BLaER1 treated with 17β-estradiol and CSF1 and Interleukin-3, amounts not matched to agents 10 nM and 100 nM (cell line): ENCODE measurements around the gene SKOR2.
A peak's percentile ranks its signal among the peaks of the same experiment; 100 is the strongest.

Experiments
- H3K27ac ChIP-seq, 11 experiments: shearing (Covaris generic); formaldehyde crosslinking; 2 replicates each; pipeline ENCODE4 v1.8.1; 2022
- H3K27me3 ChIP-seq, 11 experiments: shearing (Covaris generic); formaldehyde crosslinking; 2 replicates each; pipeline ENCODE4 v1.8.1; 2022
- H3K36me3 ChIP-seq, 11 experiments: shearing (Covaris generic); formaldehyde crosslinking; 2 replicates each; pipeline ENCODE4 v1.8.1; 2022
- H3K4me1 ChIP-seq, 10 experiments: shearing (Covaris generic); formaldehyde crosslinking; 2 replicates each; pipeline ENCODE4 v1.8.1; 2022
- H3K4me2 ChIP-seq, 11 experiments: shearing (Covaris generic); formaldehyde crosslinking; 2 replicates each; pipeline ENCODE4 v1.8.1; 2022
- H3K4me3 ChIP-seq, 10 experiments: shearing (Covaris generic); formaldehyde crosslinking; 2 replicates each; pipeline ENCODE4 v1.8.1; 2022
- H3K9ac ChIP-seq, 11 experiments: shearing (Covaris generic); formaldehyde crosslinking; 2 replicates each; pipeline ENCODE4 v1.8.1; 2022
- H3K9me3 ChIP-seq, 11 experiments: shearing (Covaris generic); formaldehyde crosslinking; replicated peaks in 1 of 11; 2 replicates each; pipeline ENCODE4 v1.8.1; 2022
- H4K20me1 ChIP-seq, 11 experiments: shearing (Covaris generic); formaldehyde crosslinking; 2 replicates each; pipeline ENCODE4 v1.8.1; 2022
- Cebpa-rat ChIP-seq, 11 experiments: shearing (Covaris generic); IDR thresholded peaks; 2 replicates each; pipeline ENCODE4 v1.8.1; 2022

Gene SKOR2

GRCh38 chr18:47284721-47285395, 33.4 kb upstream of the SKOR2 start:
- Histone ChIP-seq H3K27me3 (no peaks in the 10 kb centered on the region), H3K4me2 (peak overlapping the region in 3 of 11 experiments; percentile 30 to 73 (median 65); a peak in 5 of 22 replicates), H4K20me1 (no peaks in the 10 kb centered on the region), H3K27ac (peak overlapping the region in 3 of 11 experiments; percentile 64 to 84 (median 78); a peak in 6 of 22 replicates), H3K36me3 (no peaks in the 10 kb centered on the region), H3K9ac (peak overlapping the region in 1 of 11 experiments; percentile 36; a peak in 1 of 22 replicates), H3K9me3 (peaks cover 0 to 25% (median 0%) of the 10 kb centered on the region in 11 experiments; a peak in 3 of 22 replicates), H3K4me3 (no peak overlapping the region), H3K4me1 (peaks cover 0 to 53% (median 2%) of the 10 kb centered on the region in 10 experiments; a peak in 7 of 20 replicates)
- no peak for TF ChIP-seq Cebpa-rat (IDR thresholded peaks at IDR 0.05)

GRCh38 chr18:47283476-47283875, 32.0 kb upstream of the SKOR2 start:
- no peaks in the 10 kb centered on the region for H3K27me3 ChIP-seq
- no peaks in the 10 kb centered on the region for H4K20me1 ChIP-seq
- no peaks in the 10 kb centered on the region for H3K36me3 ChIP-seq
- 0 out of 22 replicates have a peak overlapping the region, but pooled peaks of 1 of the 11 experiments have one; percentile 84 for H3K27ac ChIP-seq
- TF ChIP-seq Cebpa-rat (IDR thresholded peaks at IDR 0.05), result no peak
- H3K4me2 ChIP-seq, result peak overlapping the region in 2 of 11 experiments; percentile 65 to 73; a peak in 4 of 22 replicates
- no peak overlapping the region for H3K4me3 ChIP-seq
- H3K9me3 ChIP-seq, result peaks cover 0 to 25% (median 0%) of the 10 kb centered on the region in 11 experiments; a peak in 3 of 22 replicates
- peaks cover 0 to 53% (median 2%) of the 10 kb centered on the region in 10 experiments; a peak in 7 of 20 replicates for H3K4me1 ChIP-seq
- no peak overlapping the region for H3K9ac ChIP-seq

GRCh38 chr18:47280121-47280520, 28.7 kb upstream of the SKOR2 start:
- H3K4me1 ChIP-seq, result peaks cover 0 to 38% (median 2%) of the 10 kb centered on the region in 10 experiments; a peak in 7 of 20 replicates
- H3K27ac ChIP-seq, result no peak overlapping the region
- no peaks in the 10 kb centered on the region for H3K36me3 ChIP-seq
- no peaks in the 10 kb centered on the region for H3K27me3 ChIP-seq
- no peak overlapping the region for H3K9ac ChIP-seq
- peak overlapping the region in 2 of 11 experiments; percentile 6; a peak in 1 of 22 replicates for H3K4me2 ChIP-seq
- TF ChIP-seq Cebpa-rat (IDR thresholded peaks at IDR 0.05), result no peak
- H3K4me3 ChIP-seq, result no peak overlapping the region
- H3K9me3 ChIP-seq, result peaks cover 0 to 14% (median 0%) of the 10 kb centered on the region in 11 experiments; a peak in 2 of 22 replicates
- H4K20me1 ChIP-seq, result no peaks in the 10 kb centered on the region

- Histone ChIP-seq H3K27me3 (no peaks in the 10 kb centered on the region), H3K4me3 (no peak overlapping the region), H4K20me1 (no peaks in the 10 kb centered on the region), H3K9ac (no peak overlapping the region), H3K9me3 (no peaks in the 10 kb centered on the region), H3K36me3 (no peaks in the 10 kb centered on the region), H3K4me1 (peaks cover 0 to 8% (median 0%) of the 10 kb centered on the region in 10 experiments; a peak in 4 of 20 replicates), H3K27ac (no peak overlapping the region), H3K4me2 (no peak overlapping the region)
- TF ChIP-seq Cebpa-rat (IDR thresholded peaks at IDR 0.05), result no peak
Measured at GRCh38 chr18:47274961-47275360, 23.5 kb upstream of the SKOR2 start.

- H3K9ac ChIP-seq, result no peak overlapping the region
- H3K4me1 ChIP-seq, result peaks cover 0 to 9% (median 0%) of the 10 kb centered on the region in 10 experiments; a peak in 5 of 20 replicates
- no peak overlapping the region for H3K27ac ChIP-seq
- H3K9me3 ChIP-seq, result peaks cover 23 to 44% (median 38%) of the 10 kb centered on the region in 11 experiments; a peak in 21 of 22 replicates
- H3K4me2 ChIP-seq, result peak overlapping the region in 2 of 11 experiments; percentile 18 to 21; a peak in 2 of 22 replicates
- TF ChIP-seq Cebpa-rat (IDR thresholded peaks at IDR 0.05), result no peak
- H3K4me3 ChIP-seq, result no peak overlapping the region
- H3K36me3 ChIP-seq, result no peaks in the 10 kb centered on the region
- no peaks in the 10 kb centered on the region; a peak in 1 of 22 replicates for H4K20me1 ChIP-seq
- H3K27me3 ChIP-seq, result no peaks in the 10 kb centered on the region
Measured at GRCh38 chr18:47265197-47265596, 13.7 kb upstream of the SKOR2 start.

- Histone ChIP-seq H3K4me3 (no peak overlapping the region), H3K27me3 (no peaks in the 10 kb centered on the region), H4K20me1 (no peaks in the 10 kb centered on the region; a peak in 1 of 22 replicates), H3K27ac (no peak overlapping the region), H3K4me2 (no peak overlapping the region), H3K9ac (no peak overlapping the region), H3K36me3 (no peaks in the 10 kb centered on the region), H3K9me3 (peaks cover 23 to 53% (median 43%) of the 10 kb centered on the region in 11 experiments; a peak in 21 of 22 replicates), H3K4me1 (peaks cover 0 to 9% (median 0%) of the 10 kb centered on the region in 10 experiments; a peak in 4 of 20 replicates)
- no peak for TF ChIP-seq Cebpa-rat (IDR thresholded peaks at IDR 0.05)
Measured at GRCh38 chr18:47264308-47264700, 12.8 kb upstream of the SKOR2 start.

- no peak overlapping the region for H3K4me3 ChIP-seq
- no peak overlapping the region for H3K4me2 ChIP-seq
- H3K27me3 ChIP-seq, result no peaks in the 10 kb centered on the region
- no peak overlapping the region for H3K27ac ChIP-seq
- no peak overlapping the region for H3K9ac ChIP-seq
- H3K36me3 ChIP-seq, result no peaks in the 10 kb centered on the region
- H3K4me1 ChIP-seq, result peaks cover 0 to 9% (median 0%) of the 10 kb centered on the region in 10 experiments; a peak in 4 of 20 replicates
- H4K20me1 ChIP-seq, result no peaks in the 10 kb centered on the region; a peak in 1 of 22 replicates
- peaks cover 23 to 53% (median 43%) of the 10 kb centered on the region in 11 experiments; a peak in 21 of 22 replicates for H3K9me3 ChIP-seq
- no peak for TF ChIP-seq Cebpa-rat (IDR thresholded peaks at IDR 0.05)
Measured at GRCh38 chr18:47263430-47264307, 12.2 kb upstream of the SKOR2 start.

GRCh38 chr18:47263150-47263429, 11.6 kb upstream of the SKOR2 start:
- Histone ChIP-seq H3K27ac (no peak overlapping the region), H3K36me3 (no peaks in the 10 kb centered on the region), H3K4me2 (no peak overlapping the region), H3K9ac (no peak overlapping the region), H4K20me1 (no peaks in the 10 kb centered on the region; a peak in 1 of 22 replicates), H3K4me3 (no peak overlapping the region), H3K4me1 (peaks cover 0 to 9% (median 0%) of the 10 kb centered on the region in 10 experiments; a peak in 4 of 20 replicates), H3K9me3 (peaks cover 23 to 53% (median 43%) of the 10 kb centered on the region in 11 experiments; a peak in 21 of 22 replicates), H3K27me3 (no peaks in the 10 kb centered on the region)
- TF ChIP-seq Cebpa-rat (IDR thresholded peaks at IDR 0.05), result no peak
